Glutamatergic neuron (in vitro differentiated cells): ENCODE results near the gene SPAG9. TPM values are rescaled to one million over a fixed set of nuclear protein-coding genes. Genes with fewer than 3 reads are reported as not detected.
A peak's percentile ranks its signal among the peaks of the same experiment; 100 is the strongest.

Experiments used
- DNase-seq: peaks from one replicate; pipeline ENCODE4 v3.0.0; 2022
- H3K27ac Mint-ChIP-seq: one replicate; pipeline ENCODE4 v1.8.0; 2020; ENCODE audit warnings: mild to moderate bottlenecking, mixed read lengths, inconsistent platforms; ENCODE audit not compliant: unreplicated experiment
- H3K27me3 Mint-ChIP-seq: one replicate; pipeline ENCODE4 v1.8.0; 2020; ENCODE audit warnings: mild to moderate bottlenecking, moderate library complexity, mixed read lengths, inconsistent platforms; ENCODE audit not compliant: unreplicated experiment
- H3K36me3 Mint-ChIP-seq: one replicate; pipeline ENCODE4 v1.8.0; 2020; ENCODE audit warnings: mild to moderate bottlenecking, mixed read lengths, inconsistent platforms; ENCODE audit not compliant: unreplicated experiment
- H3K4me1 Mint-ChIP-seq: one replicate; pipeline ENCODE4 v1.8.0; 2020; ENCODE audit warnings: mild to moderate bottlenecking, low read depth, mixed read lengths, inconsistent platforms; ENCODE audit not compliant: unreplicated experiment
- H3K4me3 Mint-ChIP-seq: one replicate; pipeline ENCODE4 v1.8.0; 2020; ENCODE audit warnings: mild to moderate bottlenecking, mixed read lengths, inconsistent platforms; ENCODE audit not compliant: unreplicated experiment
- H3K9me3 Mint-ChIP-seq: one replicate; pipeline ENCODE4 v1.8.0; 2020; ENCODE audit warnings: mild to moderate bottlenecking, moderate library complexity, mixed read lengths, inconsistent platforms; ENCODE audit not compliant: unreplicated experiment
- CTCF ChIP-seq: fragments of 200-600 bp; sonication (generic); IDR thresholded peaks from one replicate; pipeline ENCODE4 v1.5.0; 2021; ENCODE audit not compliant: partially characterized antibody, unreplicated experiment
- total RNA-seq: library from RNA; stranded (reverse); fragmentation: NEBNext Ultra II Directional; extraction: Animal tissue kit (Norgen Biotek cat#: 25700); gene quantifications from one replicate; pipeline ENCODE4 v1.2.1, GENCODE V29; 2021; ENCODE audit not compliant: unreplicated experiment

Gene SPAG9
- total RNA-seq, 1 donor from 2014 or later, result 327 TPM

DNA sequence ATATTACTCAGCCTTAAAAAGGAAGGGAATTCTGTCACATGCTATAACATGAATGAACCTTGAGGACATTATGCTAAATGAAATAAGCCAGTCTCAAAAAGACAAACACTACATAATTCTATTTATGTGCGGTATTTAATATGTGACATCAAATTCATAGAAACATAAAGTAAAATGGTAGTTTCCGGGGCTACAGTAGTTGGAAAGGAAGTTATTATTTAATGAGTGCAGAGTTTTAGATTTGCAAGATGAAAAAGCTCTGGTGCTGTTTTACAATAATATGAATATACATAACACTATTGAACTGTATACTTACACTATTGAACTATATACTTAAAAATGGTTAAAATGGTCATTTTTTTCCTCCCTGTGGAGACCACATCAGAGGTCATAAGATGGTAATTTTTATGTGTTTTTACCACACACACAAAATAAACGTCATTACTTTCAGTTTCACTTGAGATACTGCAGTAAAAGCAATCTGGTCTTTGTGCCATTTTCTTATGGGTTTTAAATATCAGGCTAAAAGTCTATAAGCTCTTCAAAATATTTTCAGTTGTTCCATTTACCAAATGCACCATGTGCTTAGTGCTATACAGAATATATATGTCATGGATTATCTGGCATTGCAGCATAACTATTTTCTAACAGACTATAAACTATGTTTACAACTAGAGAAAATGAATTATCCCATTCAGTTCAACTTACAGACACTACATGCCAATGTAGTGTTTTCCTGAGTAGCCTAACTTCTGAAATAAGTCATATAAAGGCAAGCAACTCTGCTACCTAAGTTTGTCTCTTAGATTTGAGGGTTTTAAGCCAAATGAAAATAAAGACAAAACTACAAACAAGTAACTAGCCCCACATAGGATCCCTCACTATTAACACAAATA, 90.9 kb downstream of the SPAG9 start:
- no peaks in the 10 kb centered on the region for H3K4me1 Mint-ChIP-seq
- H3K36me3 Mint-ChIP-seq, result no peaks in the 10 kb centered on the region
- no peak overlapping the region for H3K4me3 Mint-ChIP-seq
- no peak for TF ChIP-seq CTCF
- no peak for DNase-seq
- H3K9me3 Mint-ChIP-seq, result no peaks in the 10 kb centered on the region
- no peak overlapping the region for H3K27ac Mint-ChIP-seq
- no peaks in the 10 kb centered on the region for H3K27me3 Mint-ChIP-seq

DNA sequence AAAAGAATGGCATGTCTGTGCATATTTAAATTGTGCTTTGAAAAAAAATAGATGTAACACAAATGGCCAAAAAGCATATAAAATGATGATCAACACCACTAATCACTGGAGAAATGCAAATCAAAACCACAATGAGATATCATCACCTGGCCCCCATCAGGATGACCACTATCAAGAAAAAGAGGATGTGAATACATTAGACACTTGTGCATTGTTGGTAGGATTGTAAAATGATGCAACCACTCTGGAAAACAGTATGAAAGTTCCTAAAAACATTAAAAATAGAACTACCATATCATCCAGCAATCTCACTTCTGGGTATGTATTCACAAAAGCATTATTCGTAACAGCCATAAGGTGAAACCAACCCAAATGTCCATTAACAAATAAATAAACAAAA, 91.5 kb downstream of the SPAG9 start:
- TF ChIP-seq CTCF, result no peak
- Mint-ChIP-seq H3K9me3 (no peaks in the 10 kb centered on the region), H3K4me3 (no peak overlapping the region), H3K27me3 (no peaks in the 10 kb centered on the region), H3K4me1 (no peaks in the 10 kb centered on the region), H3K36me3 (no peaks in the 10 kb centered on the region), H3K27ac (no peak overlapping the region)
- no peak for DNase-seq

DNA sequence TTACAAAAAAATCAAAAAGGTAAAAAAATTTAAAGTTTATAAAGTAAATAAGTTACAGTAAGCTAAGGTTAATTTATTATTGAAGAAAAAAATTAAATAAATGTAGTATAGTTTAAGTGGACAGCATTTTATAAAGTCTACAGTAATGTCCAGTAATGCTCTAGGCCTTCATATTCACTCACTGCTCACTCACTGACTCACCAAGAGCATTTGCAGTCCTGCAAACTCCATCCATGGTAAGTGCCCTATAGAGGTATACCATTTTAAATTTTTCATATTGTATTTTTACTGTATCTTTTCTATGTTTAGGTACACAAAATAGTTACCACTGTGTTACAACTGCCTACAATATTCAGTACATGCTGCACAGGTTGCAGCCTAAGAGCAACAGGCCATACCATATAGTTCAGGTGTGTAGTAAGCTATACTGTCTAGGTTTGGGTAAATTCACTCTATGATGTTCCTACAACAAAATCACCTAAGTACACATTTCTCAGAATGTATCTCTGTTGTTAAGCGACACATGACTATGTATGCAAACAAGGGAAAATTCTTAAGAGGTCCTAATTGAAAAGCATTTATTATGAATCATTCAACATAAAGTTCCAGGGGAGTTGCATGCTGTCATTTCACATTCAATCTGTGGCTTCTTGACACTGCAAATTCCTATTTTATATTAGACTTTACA, 92.3 kb downstream of the SPAG9 start:
- Mint-ChIP-seq H3K27me3 (no peaks in the 10 kb centered on the region), H3K4me1 (no peaks in the 10 kb centered on the region), H3K27ac (no peak overlapping the region), H3K36me3 (no peaks in the 10 kb centered on the region), H3K9me3 (no peaks in the 10 kb centered on the region), H3K4me3 (no peak overlapping the region)
- DNase-seq, result no peak
- no peak for TF ChIP-seq CTCF

DNA sequence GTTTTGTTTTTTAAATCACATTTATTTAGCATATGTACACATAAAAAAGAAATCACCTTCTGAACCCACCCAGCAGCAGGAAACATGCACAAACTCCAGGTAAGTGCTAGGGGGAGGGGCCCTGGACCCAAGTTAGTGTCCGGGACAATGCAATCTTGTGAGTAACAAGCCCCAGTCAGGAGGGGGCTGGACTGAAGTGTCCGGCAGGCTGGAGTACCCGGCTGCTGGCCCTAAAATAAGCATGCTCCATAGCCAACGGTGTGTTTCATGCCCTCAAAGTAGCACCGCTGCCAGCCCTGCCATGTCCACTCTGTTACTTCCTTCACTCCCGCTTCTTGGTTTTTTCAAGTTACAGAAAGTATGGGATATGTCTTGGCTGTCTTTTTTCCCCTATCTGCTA, 102.1 kb downstream of the SPAG9 start:
- Mint-ChIP-seq H3K9me3 (no peaks in the 10 kb centered on the region), H3K27ac (no peak overlapping the region), H3K4me3 (no peak overlapping the region), H3K36me3 (no peaks in the 10 kb centered on the region), H3K4me1 (peaks cover 19% of the 10 kb centered on the region), H3K27me3 (no peaks in the 10 kb centered on the region)
- DNase-seq, result no peak
- TF ChIP-seq CTCF, result no peak

GRCh38 chr17:51017270-51017669, 103.4 kb downstream of the SPAG9 start:
- Mint-ChIP-seq H3K36me3 (no peaks in the 10 kb centered on the region), H3K27me3 (peaks cover 1% of the 10 kb centered on the region), H3K9me3 (no peaks in the 10 kb centered on the region), H3K4me1 (peaks cover 19% of the 10 kb centered on the region), H3K27ac (peak overlapping the region; percentile 9), H3K4me3 (no peak overlapping the region)
- TF ChIP-seq CTCF, result no peak
- no peak for DNase-seq
